Cardiac muscle cell (in vitro differentiated cells and primary cell): ENCODE measurements around the gene STEEP1. TPM values are rescaled to one million over a fixed set of nuclear protein-coding genes. Genes with fewer than 3 reads are reported as not detected.

ENCODE experiments used
- DNase-seq, 2 donors: peaks; one replicate each; pipeline versions ENCODE4 v3.0.0 to v3.0.0-alpha.2; 2010 to 2017; ENCODE audit warnings: low read depth in 1 of 2, low spot score in 1 of 2
- H3K27ac ChIP-seq: fragments of 200-600 bp; sonication (generic); 2 replicates; pipeline ENCODE4 v1.5.1; 2016
- H3K27me3 ChIP-seq: fragments of 200-600 bp; sonication (generic); 2 replicates; pipeline ENCODE4 v1.6.0; 2016; ENCODE audit warnings: control low read depth
- H3K36me3 ChIP-seq: fragments of 200-600 bp; sonication (generic); 2 replicates; pipeline ENCODE4 v1.5.1; 2016; ENCODE audit warnings: control low read depth
- H3K4me1 ChIP-seq: fragments of 200-600 bp; sonication (generic); 2 replicates; pipeline ENCODE4 v1.8.1; 2017; ENCODE audit warnings: low read depth, mild to moderate bottlenecking, mixed run types
- H3K4me3 ChIP-seq: fragments of 200-600 bp; sonication (generic); 2 replicates; pipeline ENCODE4 v1.5.1; 2016; ENCODE audit warnings: mild to moderate bottlenecking
- H3K9me3 ChIP-seq: fragments of 200-600 bp; sonication (generic); 2 replicates; pipeline ENCODE4 v1.5.1; 2017; ENCODE audit warnings: low read depth, mild to moderate bottlenecking, control low read depth
- CTCF ChIP-seq: IDR thresholded peaks from 2 replicates; pipeline ENCODE4 v1.5.1; 2012; ENCODE audit warnings: low read depth, mild to moderate bottlenecking, low read length
- polyA plus RNA-seq: library from polyadenylated mRNA; unstranded; fragments of >200 nt; fragmentation: Nextera tagmentation; extraction: Ambion mirVana; gene quantifications from 2 replicates; pipeline ENCODE4 v1.2.1, GENCODE V29; 2016
- total RNA-seq: library from RNA; depleted of rRNA; stranded (reverse); fragments of >200 nt; gene quantifications from 2 replicates; pipeline ENCODE4 v1.2.3, GENCODE V29; 2016

STEEP1 gene
- total and polyA plus RNA-seq, 2 experiments from 2014 or later = 15.8 to 42.6 TPM

GRCh38 chrX:119523664-119524184, 41.5 kb downstream of the STEEP1 start:
- H3K9me3 ChIP-seq = no peaks in the 10 kb centered on the region
- no peak overlapping the region for H3K27ac ChIP-seq
- no peaks in the 10 kb centered on the region for H3K36me3 ChIP-seq
- H3K4me3 ChIP-seq = no peak overlapping the region
- DNase-seq = no peak
- no peak for TF ChIP-seq CTCF
- H3K4me1 ChIP-seq = no peaks in the 10 kb centered on the region
- H3K27me3 ChIP-seq = no peaks in the 10 kb centered on the region

DNA sequence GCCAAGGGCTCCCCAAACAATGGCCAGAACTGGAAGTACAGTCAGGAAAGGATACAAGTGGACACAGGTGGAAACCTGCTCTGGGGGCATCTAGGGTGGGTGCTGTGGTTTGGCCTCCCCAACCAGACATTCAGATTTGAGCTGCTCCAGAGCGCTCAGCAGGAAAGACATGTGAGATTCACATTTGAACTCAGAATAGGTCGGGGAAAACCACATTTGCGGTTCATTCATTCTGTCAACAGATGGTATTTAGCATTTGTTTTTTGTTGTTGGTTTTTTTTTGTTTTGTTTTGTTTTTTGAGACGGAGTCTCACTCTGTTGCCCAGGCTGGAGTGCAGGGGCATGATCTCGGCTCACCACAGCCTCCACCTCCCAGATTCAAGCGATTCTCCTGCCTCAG, 44.0 kb downstream of the STEEP1 start:
- DNase-seq = no peak
- Histone ChIP-seq H3K4me1 (no peaks in the 10 kb centered on the region), H3K27ac (no peak overlapping the region), H3K36me3 (no peaks in the 10 kb centered on the region), H3K9me3 (no peaks in the 10 kb centered on the region), H3K4me3 (no peak overlapping the region), H3K27me3 (no peaks in the 10 kb centered on the region)
- TF ChIP-seq CTCF = no peak

- TF ChIP-seq CTCF = no peak
- no peak for DNase-seq
- H3K9me3 ChIP-seq = no peaks in the 10 kb centered on the region
Measured at GRCh38 chrX:119518371-119518770, 46.8 kb downstream of the STEEP1 start.

DNA sequence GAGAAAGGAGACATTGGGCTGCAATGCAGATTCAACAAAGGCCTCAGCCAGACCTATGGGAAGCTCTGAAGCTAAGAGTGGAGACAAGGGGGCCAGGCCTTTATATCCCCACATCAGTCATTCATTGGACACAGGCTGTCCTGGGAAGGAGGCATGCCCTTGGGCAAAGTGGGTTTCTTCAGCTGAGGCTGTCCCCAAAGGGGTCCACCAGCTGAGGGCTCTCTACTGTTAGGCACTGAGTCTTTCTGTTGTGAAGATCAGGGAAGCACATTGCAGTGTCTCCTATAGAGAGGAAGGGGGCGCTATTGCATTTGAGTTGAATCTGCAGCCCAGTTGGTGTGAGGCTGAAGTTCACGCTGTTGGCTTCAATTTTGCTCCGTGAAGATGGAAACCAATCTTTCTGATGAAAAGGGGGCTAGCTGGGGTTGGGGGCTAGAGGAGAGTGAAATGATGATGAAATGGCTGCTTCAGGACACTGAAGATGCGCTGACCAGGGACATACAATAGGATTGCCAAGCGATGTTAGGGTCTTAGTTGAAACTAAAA, 49.0 kb downstream of the STEEP1 start:
- Histone ChIP-seq H3K4me1 (no peaks in the 10 kb centered on the region), H3K27ac (no peak overlapping the region), H3K9me3 (no peaks in the 10 kb centered on the region), H3K27me3 (no peaks in the 10 kb centered on the region), H3K4me3 (no peak overlapping the region), H3K36me3 (no peaks in the 10 kb centered on the region)
- peak; percentile 69 for TF ChIP-seq CTCF
- peak; percentile 72 to 78 for DNase-seq

More at GRCh38 chrX:119518371-119518770, 46.8 kb downstream of the STEEP1 start:
- Histone ChIP-seq H3K27me3 (no peaks in the 10 kb centered on the region), H3K27ac (no peak overlapping the region), H3K4me3 (no peak overlapping the region), H3K4me1 (no peaks in the 10 kb centered on the region), H3K36me3 (no peaks in the 10 kb centered on the region)

DNA sequence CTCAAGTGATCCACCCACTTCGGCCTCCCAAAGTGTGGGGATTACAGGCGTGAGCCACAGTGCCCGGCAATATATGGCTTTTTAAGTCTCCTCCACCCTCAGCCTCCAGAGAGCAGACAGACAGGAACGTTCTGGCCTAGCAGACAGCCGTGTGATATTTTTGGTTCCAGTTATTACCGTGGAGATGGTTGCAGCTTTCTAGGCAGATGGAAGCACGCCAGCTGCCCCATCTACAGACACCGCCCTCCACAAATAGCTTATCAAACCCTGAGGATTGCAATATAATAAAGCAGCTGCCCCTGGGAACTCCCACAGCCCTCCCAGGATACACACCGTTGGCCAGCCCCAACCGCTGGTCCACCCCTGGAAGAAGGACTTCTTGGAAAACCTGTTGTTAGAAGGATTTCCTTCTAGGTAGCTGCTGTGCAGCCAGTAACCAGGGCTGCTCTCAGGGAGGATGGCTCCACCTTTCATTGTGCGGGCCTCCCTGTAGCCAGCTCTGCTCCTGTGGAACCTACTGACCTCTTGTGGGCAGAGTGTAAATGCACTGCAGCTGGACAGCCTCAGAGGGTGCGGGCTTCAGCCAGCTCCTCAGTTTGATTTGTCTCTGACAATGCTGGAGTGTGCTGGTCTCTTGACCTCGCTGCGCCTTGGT, 52.9 kb downstream of the STEEP1 start:
- H3K27me3 ChIP-seq = no peaks in the 10 kb centered on the region
- TF ChIP-seq CTCF = peak; percentile 65
- H3K4me1 ChIP-seq = no peaks in the 10 kb centered on the region
- H3K9me3 ChIP-seq = no peaks in the 10 kb centered on the region
- peak; percentile 74 to 81 for DNase-seq
- H3K27ac ChIP-seq = no peak overlapping the region
- no peak overlapping the region for H3K4me3 ChIP-seq
- no peaks in the 10 kb centered on the region for H3K36me3 ChIP-seq
